HEK293T (cell line): ENCODE results near the gene DOLPP1.
"Not testable (repeated sequence)": the region's sequence is repeated elsewhere in the genome, so short reads cannot be mapped to it uniquely, and the experiment has no call there.

ENCODE experiments used
- CTCF ChIA-PET: fragments of 350-600 bp; formaldehyde crosslinking; extraction: SDS; loops from one replicate; lab custom pipeline; 2021; ENCODE audit warnings: antibody characterized with exemption, inconsistent platforms; lab: Yijun Ruan, JAX
- POLR2A ChIA-PET: fragments of 350-600 bp; formaldehyde crosslinking; extraction: SDS; loops from one replicate; lab custom pipeline; 2020; ENCODE audit warnings: antibody characterized with exemption, inconsistent platforms; lab: Yijun Ruan, JAX
- DNase-seq: peaks from one replicate; pipeline ENCODE4 v3.0.0; 2012; ENCODE audit warnings: mixed read lengths; ENCODE audit errors: extremely low spot score
- ARNT ChIP-seq: fragments of 450-650 bp; IDR thresholded peaks from 2 replicates; pipeline ENCODE4 v1.6.1; 2017; ENCODE audit warnings: mild to moderate bottlenecking
- BHLHE40 ChIP-seq: fragments of 450-650 bp; IDR thresholded peaks from 2 replicates; pipeline ENCODE4 v1.6.1; 2016; ENCODE audit warnings: mild to moderate bottlenecking, moderate library complexity, borderline replicate concordance
- CTBP1 ChIP-seq: fragments of 450-650 bp; IDR thresholded peaks from 2 replicates; pipeline ENCODE4 v1.6.1; 2016; ENCODE audit warnings: borderline replicate concordance
- ELF4 ChIP-seq: fragments of 450-650 bp; IDR thresholded peaks from 2 replicates; pipeline ENCODE4 v1.6.1; 2017; ENCODE audit warnings: antibody characterized with exemption
- FOXA1 ChIP-seq: fragments of 450-650 bp; IDR thresholded peaks from 2 replicates; pipeline ENCODE4 v1.6.1; 2016; ENCODE audit warnings: mild to moderate bottlenecking
- FOXK2 ChIP-seq: fragments of 450-650 bp; IDR thresholded peaks from 2 replicates; pipeline ENCODE4 v1.6.1; 2016; ENCODE audit warnings: mild to moderate bottlenecking
- FOXM1 ChIP-seq: fragments of 450-650 bp; IDR thresholded peaks from 2 replicates; pipeline ENCODE4 v1.6.1; 2017; ENCODE audit warnings: mild to moderate bottlenecking, borderline replicate concordance
- HDGF ChIP-seq: fragments of 450-650 bp; IDR thresholded peaks from 2 replicates; pipeline ENCODE4 v1.6.1; 2017; ENCODE audit warnings: antibody characterized with exemption, borderline replicate concordance
- L3MBTL2 ChIP-seq: fragments of 450-650 bp; conservative IDR thresholded peaks from 2 replicates; pipeline ENCODE4 v1.6.1; 2016; ENCODE audit warnings: mild to moderate bottlenecking
- LEF1 ChIP-seq: fragments of 450-650 bp; IDR thresholded peaks from 2 replicates; pipeline ENCODE4 v1.6.1; 2017; ENCODE audit warnings: mild to moderate bottlenecking, borderline replicate concordance
- NFRKB ChIP-seq: fragments of 450-650 bp; IDR thresholded peaks from 2 replicates; pipeline ENCODE4 v1.6.1; 2016; ENCODE audit warnings: mild to moderate bottlenecking, moderate library complexity
- SP1 ChIP-seq: fragments of 450-650 bp; IDR thresholded peaks from 2 replicates; pipeline ENCODE4 v1.6.1; 2017
- SUZ12 ChIP-seq: fragments of 450-650 bp; IDR thresholded peaks from 2 replicates; pipeline ENCODE4 v1.6.1; 2016; ENCODE audit warnings: mild to moderate bottlenecking
- TARDBP ChIP-seq: fragments of 450-650 bp; IDR thresholded peaks from 2 replicates; pipeline ENCODE4 v1.6.1; 2016
- ZNF384 ChIP-seq: fragments of 450-650 bp; IDR thresholded peaks from 2 replicates; pipeline ENCODE4 v1.6.1; 2016
- TF ChIP-seq, protein P1 (sequence below): fragments of 450-650 bp; IDR thresholded peaks from 2 replicates; pipeline ENCODE4 v1.6.1; 2016

Gene DOLPP1

GRCh38 chr9:129124506-129125069, 43.7 kb downstream of the DOLPP1 start:
- ChIA-PET CTCF (interaction anchor here (2.0 kb wide), 2 partner anchors 14 to 50 kb away, joined by 6 to 9 read pairs; no protein-coding TSS in a partner anchor), POLR2A (no interaction called here)
- TF ChIP-seq NFRKB (no peak), SUZ12 (no peak), FOXM1 (no peak)
- no peak for DNase-seq

DNA sequence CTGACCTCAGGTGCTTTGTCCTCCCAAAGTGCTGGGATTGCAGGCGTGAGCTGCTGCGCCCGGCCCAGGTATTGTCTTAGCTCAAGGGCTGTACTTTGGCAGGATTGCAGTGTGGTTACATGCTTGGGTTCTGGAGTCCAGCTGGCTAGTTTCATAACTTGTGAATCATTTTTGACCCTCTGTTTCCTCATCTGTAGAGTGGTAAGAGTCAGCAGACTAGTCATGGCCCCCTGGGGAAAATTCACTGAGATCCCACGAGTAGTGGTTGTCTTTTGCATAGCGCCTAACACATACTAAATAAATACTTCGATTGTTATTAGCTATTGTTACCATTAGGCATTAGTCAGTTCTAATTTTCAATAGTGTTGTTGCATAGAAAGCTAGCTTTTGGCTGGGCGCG, 44.6 kb downstream of the DOLPP1 start:
- ChIA-PET CTCF (interaction anchor here (0.8 to 2.0 kb wide), 3 partner anchors 13 to 49 kb away, joined by 3 to 9 read pairs (median 6); no protein-coding TSS in a partner anchor), POLR2A (interaction anchor here (0.6 kb wide), 1 partner anchor 291 kb away, joined by 3 read pairs; no protein-coding TSS in a partner anchor)
- no peak for DNase-seq
- TF ChIP-seq SP1: no peak
- TF ChIP-seq FOXA1: no peak
- TF ChIP-seq NFRKB: no peak
- no peak for TF ChIP-seq LEF1
- no peak for TF ChIP-seq FOXM1
- TF ChIP-seq ARNT: no peak
- TF ChIP-seq TARDBP: no peak
- no peak for TF ChIP-seq BHLHE40
- TF ChIP-seq L3MBTL2: no peak
- TF ChIP-seq, protein P1, sequence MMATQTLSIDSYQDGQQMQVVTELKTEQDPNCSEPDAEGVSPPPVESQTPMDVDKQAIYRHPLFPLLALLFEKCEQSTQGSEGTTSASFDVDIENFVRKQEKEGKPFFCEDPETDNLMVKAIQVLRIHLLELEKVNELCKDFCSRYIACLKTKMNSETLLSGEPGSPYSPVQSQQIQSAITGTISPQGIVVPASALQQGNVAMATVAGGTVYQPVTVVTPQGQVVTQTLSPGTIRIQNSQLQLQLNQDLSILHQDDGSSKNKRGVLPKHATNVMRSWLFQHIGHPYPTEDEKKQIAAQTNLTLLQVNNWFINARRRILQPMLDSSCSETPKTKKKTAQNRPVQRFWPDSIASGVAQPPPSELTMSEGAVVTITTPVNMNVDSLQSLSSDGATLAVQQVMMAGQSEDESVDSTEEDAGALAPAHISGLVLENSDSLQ: no peak
- no peak for TF ChIP-seq ZNF384
- TF ChIP-seq CTBP1: no peak
- TF ChIP-seq HDGF: no peak

GRCh38 chr9:129126749-129127618, 46.1 kb downstream of the DOLPP1 start:
- no peak for DNase-seq
- ChIA-PET CTCF (interaction anchor here (1.2 to 2.0 kb wide), 2 partner anchors 16 to 47 kb away, joined by 3 to 6 read pairs; no protein-coding TSS in a partner anchor), POLR2A (interaction anchor here (1.3 to 1.5 kb wide), 3 partner anchors 13 to 356 kb away, joined by 3 to 5 read pairs (median 4); partner anchors contain the start of gene PTPA)
- TF ChIP-seq SP1: no peak
- TF ChIP-seq CTBP1: no peak
- no peak for TF ChIP-seq BHLHE40
- TF ChIP-seq L3MBTL2: no peak
- no peak for TF ChIP-seq LEF1
- TF ChIP-seq TARDBP: no peak
- no peak for TF ChIP-seq ZNF384
- TF ChIP-seq SUZ12: no peak
- TF ChIP-seq FOXK2: no peak
- no peak for TF ChIP-seq ARNT
- TF ChIP-seq, protein P1: no peak
- no peak for TF ChIP-seq NFRKB
- no peak for TF ChIP-seq FOXM1

GRCh38 chr9:129128689-129129088, 47.8 kb downstream of the DOLPP1 start:
- DNase-seq: no peak
- TF ChIP-seq TARDBP (no peak), L3MBTL2 (no peak), ARNT (no peak), NFRKB (no peak), ZNF384 (no peak), CTBP1 (no peak), SUZ12 (no peak), BHLHE40 (no peak), HDGF (no peak), FOXK2 (no peak), LEF1 (no peak), ELF4 (no peak)
- CTCF ChIA-PET: interaction anchor here (0.6 kb wide), 1 partner anchor 151 kb away, joined by 3 read pairs; no protein-coding TSS in a partner anchor
- POLR2A ChIA-PET: no interaction called here

DNA sequence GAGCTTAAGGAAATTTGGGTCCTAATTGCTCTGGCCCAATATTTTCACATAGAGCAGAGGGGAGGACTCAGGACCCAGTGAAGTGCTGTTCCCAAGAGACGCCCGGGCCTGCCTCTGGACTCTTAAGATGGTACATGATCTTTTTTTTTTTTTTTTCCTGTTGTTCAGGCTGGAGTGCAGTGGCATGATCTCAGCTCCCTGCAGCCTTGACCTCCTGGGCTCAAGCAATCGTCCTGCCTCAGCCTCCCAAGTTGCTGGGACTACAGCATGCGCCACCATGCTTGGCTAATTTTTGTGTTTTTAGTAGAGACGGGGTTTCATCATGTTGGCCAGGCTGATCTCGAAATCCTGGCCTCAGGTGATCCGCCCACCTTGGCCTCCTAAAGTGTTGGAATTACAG, 49.4 kb downstream of the DOLPP1 start:
- CTCF ChIA-PET: interaction anchor here (0.5 to 1.1 kb wide), 5 partner anchors 8 to 490 kb away, joined by 3 to 4 read pairs (median 3); no protein-coding TSS in a partner anchor
- DNase-seq, POLR2A ChIA-PET: not testable (repeated sequence)

DNA sequence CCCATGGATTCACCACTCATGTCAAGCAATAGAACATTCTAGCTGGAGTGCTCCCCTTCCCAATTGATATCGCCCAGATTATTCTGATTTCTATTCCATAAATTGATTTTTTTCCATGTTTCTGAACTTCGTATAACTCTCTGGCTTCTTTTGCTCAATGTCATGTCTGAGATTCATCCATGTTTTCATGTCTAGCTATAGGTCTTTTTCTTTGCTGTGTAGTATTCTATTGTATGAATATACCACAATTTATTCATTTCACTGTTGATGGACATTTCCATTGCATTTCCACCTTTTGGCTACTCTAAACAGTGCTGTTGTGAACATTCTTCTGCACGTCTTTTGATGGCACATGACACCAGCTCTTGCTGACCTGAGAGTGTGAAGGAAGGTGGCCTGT, 49.9 kb downstream of the DOLPP1 start:
- POLR2A ChIA-PET: no interaction called here
- TF ChIP-seq NFRKB (no peak), ZNF384 (no peak), BHLHE40 (no peak), FOXA1 (no peak), HDGF (no peak), SP1 (no peak)
- TF ChIP-seq, protein P1: no peak
- DNase-seq: no peak
- CTCF ChIA-PET: interaction anchor here (0.5 to 1.6 kb wide), 9 partner anchors 8 to 489 kb away, joined by 3 to 14 read pairs (median 3); no protein-coding TSS in a partner anchor
